ENCODE data around the gene PLCB2. TPM values are rescaled to one million over a fixed set of nuclear protein-coding genes. Genes with fewer than 3 reads are reported as not detected.

PLCB2 gene
- total RNA-seq, 1 experiment from 2014 or later: 1.7 TPM

DNA sequence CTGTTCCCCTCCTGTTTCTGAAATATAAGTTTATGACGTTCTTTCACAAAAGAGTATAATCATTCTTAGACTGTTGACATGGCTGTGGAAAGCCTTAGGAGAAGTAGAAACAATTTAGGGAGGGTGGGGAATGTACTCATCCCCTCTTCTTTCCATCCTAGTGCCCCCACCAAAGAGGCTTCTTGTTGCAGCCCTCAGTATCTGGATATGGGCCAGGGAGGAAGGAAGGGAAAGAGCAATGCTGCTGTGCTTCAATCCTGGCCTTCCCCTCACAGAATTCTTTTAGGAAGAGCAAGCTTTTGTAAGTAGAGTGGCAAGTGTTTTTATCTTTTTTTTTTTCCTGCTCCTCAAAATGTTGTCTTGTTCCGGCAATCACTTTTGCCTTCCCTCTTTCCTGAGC is 17.5 kb upstream of the PLCB2 start:
- ATAC-seq (no peak), DNase-seq (ENCODE audit: low read depth, low spot score) (no peak)
- Histone ChIP-seq H3K9me3 (ENCODE audit: control insufficient read depth, insufficient read depth, low read depth, low read length) (no peaks in the 10 kb centered on the region), H3K36me3 (ENCODE audit: control insufficient read depth, insufficient read depth, low read length) (no peaks in the 10 kb centered on the region), H3K27ac (ENCODE audit: low read length) (no peak overlapping the region), H3K27me3 (ENCODE audit: control insufficient read depth, insufficient read depth, low read length) (no peaks in the 10 kb centered on the region), H3K4me1 (ENCODE audit: control insufficient read depth, insufficient read depth, low read length) (peaks cover 25% of the 10 kb centered on the region), H3K4me3 (ENCODE audit: low read depth in 2 of 2, low read length in 2 of 2) (peak overlapping the region in 1 of 2 experiments; percentile 51; a peak in 2 of 4 replicates)
- ChIA-PET CTCF (no interaction called here), POLR2A (no interaction called here)
- in situ Hi-C loops (cut with HindIII; ENCODE audit: low pct_unique_long_range_greater_than_20kb, low sequenced_read_pairs) (no loop called here), intact Hi-C loops (cut with micrococcal nuclease; ENCODE audit: unreplicated experiment) (no loop called here)
- no peak for TF ChIP-seq TCF7L2 (IDR thresholded peaks at IDR 0.05; ENCODE audit: low read depth, low read length)
- TF ChIP-seq POLR2AphosphoS5 (IDR thresholded peaks at IDR 0.05; ENCODE audit: low read depth, low read length): no peak
- TF ChIP-seq REST (IDR thresholded peaks at IDR 0.05; ENCODE audit: insufficient read depth in 1 of 2, low read depth in 2 of 2, low read length in 1 of 2): no peak
- TF ChIP-seq CTCF (IDR thresholded peaks at IDR 0.05): no peak
- no peak for TF ChIP-seq SIN3A (IDR thresholded peaks at IDR 0.05; ENCODE audit: borderline replicate concordance, insufficient read depth, low read depth, low read length)
- BruUV-seq (replicated peaks): TSS peak; percentile 83

DNA sequence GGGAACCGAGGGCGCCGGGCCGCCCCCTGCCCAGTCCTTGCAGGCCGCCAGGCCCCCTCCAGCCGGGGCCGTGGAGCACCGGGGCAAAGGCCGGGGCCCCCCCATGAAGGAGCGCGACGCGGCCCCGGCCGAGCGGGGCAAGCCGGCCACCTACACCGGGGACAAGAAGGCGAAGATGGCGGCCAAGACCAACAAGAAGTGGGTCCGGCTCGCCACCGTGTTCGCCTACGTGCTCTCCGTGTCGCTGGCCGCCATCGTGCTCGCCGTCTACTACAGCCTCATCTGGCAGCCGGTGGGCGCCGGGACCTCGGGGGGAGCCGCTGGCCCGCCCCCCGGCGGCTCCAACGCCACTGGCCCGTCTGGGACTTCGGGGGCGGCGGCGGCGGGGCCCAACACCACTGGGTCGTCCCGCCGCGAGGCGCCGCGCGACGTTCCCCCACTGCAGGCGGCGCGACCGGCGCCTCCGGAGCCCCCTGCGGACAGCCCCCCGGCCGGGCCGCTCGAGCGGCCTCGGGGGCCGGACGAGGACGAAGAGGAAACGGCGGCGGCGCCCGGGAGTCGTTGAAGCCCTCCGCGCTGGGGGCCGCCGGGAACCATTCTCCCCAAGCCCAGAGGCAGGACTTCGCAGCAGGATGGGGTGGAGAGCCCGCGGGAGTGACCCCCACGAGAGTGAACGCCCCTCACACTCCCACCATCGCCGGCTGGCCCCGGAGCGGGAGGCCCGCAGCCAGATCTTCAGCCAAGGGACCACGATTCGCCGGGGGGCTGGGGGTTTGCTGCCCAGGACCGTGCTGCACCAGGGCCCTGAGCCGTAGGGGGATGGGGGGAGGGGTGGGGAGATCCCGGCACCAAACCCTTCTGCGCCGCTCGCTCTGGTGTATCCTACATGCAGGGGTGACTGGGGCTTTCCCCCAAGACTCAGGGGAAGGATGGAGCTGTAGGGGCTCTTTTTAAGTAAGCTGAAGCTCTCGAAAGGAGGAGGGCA is 16.5 kb upstream of the PLCB2 start:
- in situ Hi-C loops (cut with HindIII; ENCODE audit: low pct_unique_long_range_greater_than_20kb, low sequenced_read_pairs): no loop called here
- no TSS peak for BruUV-seq (replicated peaks)
- no peak for TF ChIP-seq CTCF (IDR thresholded peaks at IDR 0.05)
- no peak for TF ChIP-seq SIN3A (IDR thresholded peaks at IDR 0.05; ENCODE audit: borderline replicate concordance, insufficient read depth, low read depth, low read length)
- no peak for TF ChIP-seq REST (IDR thresholded peaks at IDR 0.05; ENCODE audit: insufficient read depth in 1 of 2, low read depth in 2 of 2, low read length in 1 of 2)
- no peak for TF ChIP-seq TCF7L2 (IDR thresholded peaks at IDR 0.05; ENCODE audit: low read depth, low read length)
- TF ChIP-seq POLR2AphosphoS5 (IDR thresholded peaks at IDR 0.05; ENCODE audit: low read depth, low read length): no peak
- Histone ChIP-seq H3K4me3 (ENCODE audit: low read depth in 2 of 2, low read length in 2 of 2) (peak overlapping the region; percentile 51 to 63), H3K9me3 (ENCODE audit: control insufficient read depth, insufficient read depth, low read depth, low read length) (no peaks in the 10 kb centered on the region), H3K36me3 (ENCODE audit: control insufficient read depth, insufficient read depth, low read length) (no peaks in the 10 kb centered on the region), H3K4me1 (ENCODE audit: control insufficient read depth, insufficient read depth, low read length) (peaks cover 25% of the 10 kb centered on the region), H3K27me3 (ENCODE audit: control insufficient read depth, insufficient read depth, low read length) (no peaks in the 10 kb centered on the region), H3K27ac (ENCODE audit: low read length) (no peak overlapping the region)
- CTCF ChIA-PET: no interaction called here
- ATAC-seq (peak; percentile 18), DNase-seq (ENCODE audit: low read depth, low spot score) (no peak)
- intact Hi-C loops (cut with micrococcal nuclease; ENCODE audit: unreplicated experiment): loop anchor here (5.0 kb wide), 1 partner anchor 98 kb away; no protein-coding TSS in a partner anchor
- POLR2A ChIA-PET: no interaction called here

Data from Panc1 (cell line).